CD8-positive, alpha-beta T cell (primary cell): ENCODE data around the gene PNRC2. TPM values are rescaled to one million over a fixed set of nuclear protein-coding genes. Genes with fewer than 3 reads are reported as not detected.

Experiments
- microRNA-seq: library from miRNA; unstranded; fragments of <30 nt; microRNA quantifications from one replicate; pipeline ENCODE4 v1.2.0, GENCODE V29; 2022; ENCODE audit warnings: borderline microRNAs expressed
- total RNA-seq, 46 experiments: library from RNA in 2 of 46; stranded (reverse) in 2 of 46; gene quantifications; one replicate each; pipeline ENCODE4 v1.2.3 and lab custom pipeline; 2021 to 2026

The PNRC2 gene
- total RNA-seq, 2 experiments from 2014 or later: 187 to 203 TPM

Small RNA genes lying within 50 kb of the gene (microRNA-seq; reads per million reads assigned to microRNA genes)
- not detected for gene MIR378F

Other genes with a start within 250 kb of the PNRC2 start
- 10 to 100 TPM; 41.5 to 43.3 TPM for gene ELOA, start 216.4 kb upstream of the PNRC2 start, total RNA-seq
- 100 to 1,000 TPM; 112 to 117 TPM for gene PITHD1, start 181.4 kb upstream of the PNRC2 start, total RNA-seq
- 10 to 100 TPM; 39.3 to 40.4 TPM for gene LYPLA2, start 168.7 kb upstream of the PNRC2 start, total RNA-seq
- gene GALE, start 159.1 kb upstream of the PNRC2 start, total RNA-seq: 1 to 10 TPM; 4.6 to 4.7 TPM
- gene HMGCL, start 134.4 kb upstream of the PNRC2 start, total RNA-seq: 10 to 100 TPM in 1 of 2 experiments, 1 to 10 TPM in 1; 9.2 to 10.2 TPM
- 1 to 10 TPM; 5.3 to 5.7 TPM for gene FUCA1, start 91.5 kb upstream of the PNRC2 start, total RNA-seq
- gene CNR2, start 46.5 kb upstream of the PNRC2 start, total RNA-seq: under 1 TPM; 0.92 to 0.98 TPM
- 100 to 1,000 TPM; 321 to 335 TPM for gene SRSF10, start 20.5 kb downstream of the PNRC2 start, total RNA-seq
- gene MYOM3, start 152.3 kb downstream of the PNRC2 start, total RNA-seq: not detected
- gene IL22RA1, start 183.3 kb downstream of the PNRC2 start, total RNA-seq: not detected
- 1 to 10 TPM; 4.1 to 5.6 TPM for gene IFNLR1, start 227.5 kb downstream of the PNRC2 start, total RNA-seq